ENCODE data around the gene LOXHD1. TPM values are rescaled to one million over a fixed set of nuclear protein-coding genes. Genes with fewer than 3 reads are reported as not detected.
A peak's percentile ranks its signal among the peaks of the same experiment; 100 is the strongest.

LOXHD1 gene
- total RNA-seq, 2 experiments from 2014 or later: 0.47 to 0.63 TPM

DNA sequence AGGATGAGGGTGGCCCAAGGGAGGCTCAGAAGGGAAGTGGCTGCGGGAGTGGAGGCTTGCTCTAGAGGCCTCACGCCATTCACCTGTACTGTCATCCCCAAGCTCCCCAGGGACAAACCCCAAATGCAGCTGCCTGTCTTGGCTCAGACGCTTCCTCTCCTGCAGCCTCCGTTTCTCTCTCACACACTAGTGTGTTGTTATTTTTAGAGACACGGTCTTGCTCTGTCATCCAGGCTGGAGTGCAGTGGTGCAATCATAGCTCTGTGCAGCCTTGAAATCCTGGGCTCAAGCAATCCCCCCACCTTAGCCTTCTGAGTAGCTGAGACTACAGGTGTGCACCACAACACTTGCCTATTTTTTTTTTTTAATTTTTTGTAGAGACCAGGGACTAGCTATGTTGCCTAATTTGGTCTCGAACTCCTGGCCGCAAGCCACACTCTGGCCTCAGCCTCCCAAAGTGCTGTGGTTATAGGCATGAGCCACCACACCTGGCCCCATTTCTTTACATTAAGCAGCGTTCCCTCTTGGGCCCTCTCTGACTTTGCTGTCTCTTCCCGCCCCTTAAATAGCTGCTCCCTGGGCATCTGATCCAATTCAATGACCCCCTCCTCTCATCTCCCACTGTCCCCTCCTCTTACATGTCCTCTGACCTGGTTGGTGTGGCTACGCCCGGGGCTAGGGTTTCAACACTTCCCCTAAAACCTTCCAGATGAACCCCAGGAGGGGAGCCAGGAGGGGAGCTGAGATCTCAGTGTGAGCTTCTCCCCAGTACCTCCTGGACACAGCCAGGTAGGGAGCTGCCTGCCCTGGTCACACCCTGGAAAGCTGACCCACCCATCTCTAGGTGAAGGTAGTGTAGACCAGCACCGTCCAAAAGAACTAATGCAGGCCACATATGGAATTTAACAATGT, 24.0 kb upstream of the LOXHD1 start:
- Mint-ChIP-seq H3K4me1 (ENCODE audit: low read depth) (no peaks in the 10 kb centered on the region), H3K4me3 (no peak overlapping the region), H3K36me3 (ENCODE audit: low read depth) (no peaks in the 10 kb centered on the region), H3K9me3 (ENCODE audit: insufficient read depth) (no peaks in the 10 kb centered on the region), H3K27me3 (ENCODE audit: low read depth) (peaks cover 2% of the 10 kb centered on the region), H3K27ac (no peak overlapping the region)
- ChIA-PET POLR2A (no interaction called here), CTCF (no interaction called here)
- ATAC-seq (no peak), DNase-seq (no peak)

DNA sequence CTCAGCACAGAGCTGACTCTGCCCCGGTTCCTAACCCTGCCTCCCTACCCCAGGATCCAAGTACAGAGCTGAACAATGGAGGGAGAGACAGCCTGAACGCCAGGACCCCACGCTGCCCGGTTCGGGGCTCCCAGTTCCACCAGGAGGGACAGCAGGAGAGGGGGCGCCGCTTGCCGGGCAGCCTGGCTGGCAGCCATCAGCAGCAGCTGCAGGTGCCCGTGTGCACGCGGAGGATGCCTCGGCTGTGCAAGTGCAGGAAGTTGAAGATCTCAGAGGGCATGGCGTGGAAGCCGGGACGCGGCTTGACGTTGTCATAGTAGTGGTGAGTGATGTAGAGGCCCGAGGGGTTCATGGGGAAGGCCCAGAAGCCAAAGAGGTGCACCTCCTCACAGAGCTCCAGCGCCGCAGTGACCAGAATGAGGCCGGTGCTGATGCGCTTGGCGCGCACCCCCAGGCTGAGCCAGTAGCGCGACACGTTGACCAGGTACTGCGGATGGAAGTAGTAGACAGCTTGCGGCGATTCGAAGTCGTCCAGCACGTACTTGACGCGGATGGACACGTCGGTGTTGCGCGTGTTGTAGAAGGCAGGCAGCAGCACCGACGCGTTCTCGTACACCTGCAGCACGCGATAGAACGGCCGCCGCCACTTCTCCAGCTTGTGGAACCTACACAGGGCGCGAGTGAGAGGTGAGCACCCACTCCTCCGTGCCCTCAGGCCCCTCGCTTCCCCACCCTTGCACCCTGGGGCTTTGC, 23.0 kb upstream of the LOXHD1 start:
- Mint-ChIP-seq H3K27me3 (ENCODE audit: low read depth) (peaks cover 7% of the 10 kb centered on the region), H3K27ac (no peak overlapping the region), H3K4me1 (ENCODE audit: low read depth) (no peaks in the 10 kb centered on the region), H3K36me3 (ENCODE audit: low read depth) (no peaks in the 10 kb centered on the region), H3K9me3 (ENCODE audit: insufficient read depth) (no peaks in the 10 kb centered on the region), H3K4me3 (no peak overlapping the region)
- CTCF ChIA-PET: interaction anchor here (1.2 kb wide), 1 partner anchor 22 kb away, joined by 4 read pairs; no protein-coding TSS in a partner anchor
- POLR2A ChIA-PET: no interaction called here
- ATAC-seq (no peak), DNase-seq (no peak)

DNA sequence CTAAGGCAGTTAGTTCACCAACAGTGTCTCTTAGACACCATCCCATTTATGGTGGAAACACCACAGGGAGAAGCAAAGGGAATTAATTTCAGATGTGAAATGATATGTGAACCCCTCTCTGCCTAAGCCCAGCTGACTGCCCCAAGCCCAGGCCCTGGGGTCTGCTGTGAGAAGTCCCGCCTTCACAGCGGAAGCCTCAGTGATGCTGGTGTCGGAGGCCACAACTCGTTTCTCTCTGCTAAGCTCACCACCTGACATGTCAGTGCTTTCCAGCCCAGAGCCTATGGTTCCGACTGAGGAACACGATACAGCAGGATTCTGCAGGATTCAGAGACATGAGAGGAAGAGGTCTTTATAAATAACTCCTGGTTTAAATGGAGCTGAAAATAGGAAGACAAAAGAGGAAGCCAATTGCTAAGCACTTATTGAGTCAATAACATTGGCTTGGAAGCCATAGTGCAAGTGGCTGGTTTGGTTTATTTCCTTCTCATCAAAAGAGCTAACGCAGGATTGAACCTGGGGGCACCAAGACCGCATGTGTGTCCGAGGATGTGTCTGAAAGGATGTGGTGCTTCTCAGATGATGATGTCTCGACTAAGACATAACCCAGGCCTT, 21.9 kb upstream of the LOXHD1 start:
- no peak overlapping the region for H3K4me3 Mint-ChIP-seq
- DNase-seq (no peak), ATAC-seq (no peak)
- H3K27ac Mint-ChIP-seq: no peak overlapping the region
- no peaks in the 10 kb centered on the region for H3K9me3 Mint-ChIP-seq (ENCODE audit: insufficient read depth)
- H3K36me3 Mint-ChIP-seq (ENCODE audit: low read depth): no peaks in the 10 kb centered on the region
- ChIA-PET CTCF (interaction anchor here (1.2 kb wide), 1 partner anchor 21 kb away, joined by 4 read pairs; no protein-coding TSS in a partner anchor), POLR2A (no interaction called here)
- H3K4me1 Mint-ChIP-seq (ENCODE audit: low read depth): no peaks in the 10 kb centered on the region
- peaks cover 18% of the 10 kb centered on the region for H3K27me3 Mint-ChIP-seq (ENCODE audit: low read depth)

DNA sequence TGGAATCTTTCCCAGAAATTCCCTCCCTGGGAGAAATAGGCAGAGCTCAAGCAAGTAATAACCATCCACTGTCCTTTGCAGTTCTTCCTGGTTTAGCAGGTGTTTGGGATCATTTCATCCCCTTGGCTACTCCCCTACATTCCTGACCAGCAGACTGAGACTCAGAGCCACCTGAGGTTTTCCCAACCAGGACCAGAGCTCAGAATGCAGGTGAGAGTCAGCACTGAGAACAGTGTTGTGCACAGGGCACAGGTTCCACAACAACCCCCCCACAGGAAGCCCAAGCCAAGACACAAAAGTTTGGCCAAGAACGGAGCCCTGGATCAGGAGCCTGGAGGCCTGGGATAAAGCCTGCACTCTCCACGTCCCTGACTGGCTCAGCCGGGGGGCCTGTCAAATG, 21.0 kb upstream of the LOXHD1 start:
- H3K36me3 Mint-ChIP-seq (ENCODE audit: low read depth): no peaks in the 10 kb centered on the region
- DNase-seq (no peak), ATAC-seq (no peak)
- no peak overlapping the region for H3K4me3 Mint-ChIP-seq
- H3K9me3 Mint-ChIP-seq (ENCODE audit: insufficient read depth): no peaks in the 10 kb centered on the region
- ChIA-PET CTCF (no interaction called here), POLR2A (interaction anchor here (0.6 kb wide), 1 partner anchor 33 kb away, joined by 3 read pairs; no protein-coding TSS in a partner anchor)
- peaks cover 17% of the 10 kb centered on the region for H3K27me3 Mint-ChIP-seq (ENCODE audit: low read depth)
- no peaks in the 10 kb centered on the region for H3K4me1 Mint-ChIP-seq (ENCODE audit: low read depth)
- H3K27ac Mint-ChIP-seq: no peak overlapping the region

DNA sequence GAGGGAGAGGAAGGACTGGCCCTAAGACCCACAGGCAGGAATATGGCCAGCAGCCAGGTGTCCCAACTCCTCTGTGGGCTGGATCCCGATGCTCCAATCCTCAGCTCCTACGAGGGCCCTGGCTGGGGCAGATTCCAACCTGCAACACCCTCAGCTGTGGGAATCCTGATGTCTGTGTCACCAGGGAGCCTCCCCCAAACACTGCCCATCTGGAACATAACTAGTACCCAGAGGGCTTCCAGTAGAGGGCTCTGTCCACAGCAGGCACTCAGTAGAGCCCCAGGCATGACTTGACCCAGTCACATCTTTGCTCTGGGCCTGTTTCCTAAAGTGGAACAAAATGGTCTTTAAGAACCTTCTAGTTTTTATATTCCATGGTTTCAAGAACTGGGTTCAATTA, 20.6 kb upstream of the LOXHD1 start:
- peaks cover 1% of the 10 kb centered on the region for H3K4me1 Mint-ChIP-seq (ENCODE audit: low read depth)
- H3K4me3 Mint-ChIP-seq: no peak overlapping the region
- ATAC-seq (no peak), DNase-seq (no peak)
- no peaks in the 10 kb centered on the region for H3K36me3 Mint-ChIP-seq (ENCODE audit: low read depth)
- no peak overlapping the region for H3K27ac Mint-ChIP-seq
- peaks cover 19% of the 10 kb centered on the region for H3K27me3 Mint-ChIP-seq (ENCODE audit: low read depth)
- POLR2A ChIA-PET: interaction anchor here (0.6 kb wide), 1 partner anchor 32 kb away, joined by 3 read pairs; no protein-coding TSS in a partner anchor
- CTCF ChIA-PET: no interaction called here
- no peaks in the 10 kb centered on the region for H3K9me3 Mint-ChIP-seq (ENCODE audit: insufficient read depth)

DNA sequence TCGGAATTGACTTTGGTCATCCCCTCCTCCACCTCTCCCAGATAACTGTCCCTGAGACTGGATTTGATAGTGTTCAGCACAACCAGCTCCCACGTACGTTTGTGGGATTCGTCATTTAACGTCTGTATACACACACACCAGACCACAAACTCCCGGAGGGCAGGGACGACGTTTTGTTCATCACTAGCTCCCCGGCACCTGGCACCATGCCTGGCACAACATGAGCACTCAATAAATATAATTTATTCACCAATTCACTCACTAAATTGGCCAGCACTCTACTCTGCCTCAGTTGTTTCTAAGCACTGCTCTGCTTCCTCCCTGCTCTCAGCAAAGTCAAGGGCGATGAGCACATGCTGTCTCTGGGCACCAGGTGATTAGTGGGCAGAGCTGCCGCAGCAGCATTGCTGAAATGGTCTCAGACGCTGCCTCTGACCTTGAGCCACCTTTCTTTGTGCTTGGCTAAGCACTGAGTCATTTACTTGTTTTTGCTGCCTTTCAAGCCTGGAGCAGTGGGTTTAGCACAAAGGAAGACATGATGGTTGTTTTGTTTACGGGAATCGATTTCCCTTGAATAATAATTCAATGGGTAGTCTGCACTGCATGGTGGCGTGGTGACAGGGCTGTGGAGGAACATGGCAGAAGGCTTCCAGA, 19.3 kb upstream of the LOXHD1 start:
- CTCF ChIA-PET: interaction anchor here (1.5 kb wide), 1 partner anchor 18 kb away, joined by 3 read pairs; no protein-coding TSS in a partner anchor
- Mint-ChIP-seq H3K27me3 (ENCODE audit: low read depth) (peaks cover 19% of the 10 kb centered on the region), H3K27ac (no peak overlapping the region), H3K9me3 (ENCODE audit: insufficient read depth) (no peaks in the 10 kb centered on the region), H3K4me1 (ENCODE audit: low read depth) (peaks cover 8% of the 10 kb centered on the region), H3K36me3 (ENCODE audit: low read depth) (no peaks in the 10 kb centered on the region), H3K4me3 (no peak overlapping the region)
- POLR2A ChIA-PET: no interaction called here
- no peak for ATAC-seq
- no peak for DNase-seq

DNA sequence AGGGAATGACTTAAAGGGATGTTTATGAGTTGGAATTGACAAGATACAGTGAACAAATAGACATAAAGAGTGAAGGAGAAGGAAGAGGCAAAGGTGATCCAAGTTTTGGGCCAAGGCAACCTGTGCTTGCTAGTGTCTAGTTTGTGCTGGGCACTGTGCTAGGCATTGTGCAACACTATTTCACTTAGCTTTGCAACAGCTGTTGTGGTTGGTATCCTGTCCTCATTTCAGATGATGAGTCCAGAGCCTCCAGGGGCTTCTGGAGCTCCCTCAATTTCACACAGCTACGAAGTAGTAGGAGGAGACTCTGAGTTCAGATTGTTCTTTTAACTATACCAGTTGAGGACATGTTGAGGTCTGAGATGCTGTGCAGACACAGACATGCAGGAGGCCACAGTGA, 18.1 kb upstream of the LOXHD1 start:
- no peaks in the 10 kb centered on the region for H3K9me3 Mint-ChIP-seq (ENCODE audit: insufficient read depth)
- no peak overlapping the region for H3K27ac Mint-ChIP-seq
- peaks cover 8% of the 10 kb centered on the region for H3K4me1 Mint-ChIP-seq (ENCODE audit: low read depth)

DNA sequence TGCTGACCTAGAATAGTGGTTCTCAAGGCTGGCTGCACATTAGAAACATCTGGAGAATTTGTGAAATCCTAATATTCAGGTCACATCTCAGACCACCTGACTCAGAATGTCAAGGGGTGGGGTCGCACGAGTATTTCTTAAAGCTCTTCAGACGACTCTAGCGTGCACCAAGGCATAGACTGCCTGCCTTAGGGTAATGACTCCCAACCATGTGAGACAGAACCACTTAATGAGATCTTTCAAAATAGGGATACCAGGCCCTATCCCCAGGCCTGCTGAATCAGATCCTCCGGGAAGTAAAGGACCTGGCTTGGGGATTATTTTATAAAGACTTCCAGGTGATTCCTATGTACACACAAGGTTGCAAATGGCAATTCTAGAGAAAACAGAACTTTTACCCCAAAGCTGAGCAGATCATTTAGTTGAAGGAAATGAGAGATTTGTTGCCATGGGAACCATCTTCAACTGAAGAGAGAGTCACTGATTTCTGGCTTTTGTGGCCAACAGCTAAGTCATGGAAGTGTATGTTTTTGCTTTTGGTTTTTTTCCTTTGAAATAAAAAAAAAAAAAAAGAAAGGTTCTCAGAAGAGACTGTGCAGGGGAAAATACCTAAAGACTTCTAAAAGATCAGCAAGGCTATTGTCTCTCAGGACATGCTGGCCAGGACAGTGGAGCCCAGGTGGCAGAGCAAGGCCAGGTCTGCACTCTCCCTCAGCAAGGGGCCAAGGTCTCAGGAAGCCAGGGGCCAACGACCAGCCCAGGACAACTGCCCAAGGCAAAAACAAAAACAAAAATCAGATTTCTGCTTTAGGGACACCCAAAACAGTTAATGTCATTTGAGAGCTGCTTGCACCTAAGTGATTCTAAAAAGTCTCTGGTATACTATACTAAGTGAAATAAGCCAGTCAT, 15.3 kb upstream of the LOXHD1 start:
- no peaks in the 10 kb centered on the region for H3K36me3 Mint-ChIP-seq (ENCODE audit: low read depth)
- H3K9me3 Mint-ChIP-seq (ENCODE audit: insufficient read depth): no peaks in the 10 kb centered on the region
- peaks cover 24% of the 10 kb centered on the region for H3K27me3 Mint-ChIP-seq (ENCODE audit: low read depth)
- peaks cover 8% of the 10 kb centered on the region for H3K4me1 Mint-ChIP-seq (ENCODE audit: low read depth)
- DNase-seq (no peak), ATAC-seq (peak; percentile 55)
- no peak overlapping the region for H3K4me3 Mint-ChIP-seq
- ChIA-PET CTCF (interaction anchor here (3.2 kb wide), 1 partner anchor 15 kb away, joined by 15 read pairs; the partner anchor contains the start of gene LOXHD1), POLR2A (no interaction called here)
- no peak overlapping the region for H3K27ac Mint-ChIP-seq

More for the DNA sequence above, 18.1 kb upstream of the LOXHD1 start:
- ATAC-seq (no peak), DNase-seq (no peak)
- CTCF ChIA-PET: interaction anchor here (1.5 kb wide), 1 partner anchor 17 kb away, joined by 3 read pairs; no protein-coding TSS in a partner anchor
- H3K4me3 Mint-ChIP-seq: no peak overlapping the region
- H3K36me3 Mint-ChIP-seq (ENCODE audit: low read depth): no peaks in the 10 kb centered on the region
- POLR2A ChIA-PET: no interaction called here
- peaks cover 19% of the 10 kb centered on the region for H3K27me3 Mint-ChIP-seq (ENCODE audit: low read depth)

DNA sequence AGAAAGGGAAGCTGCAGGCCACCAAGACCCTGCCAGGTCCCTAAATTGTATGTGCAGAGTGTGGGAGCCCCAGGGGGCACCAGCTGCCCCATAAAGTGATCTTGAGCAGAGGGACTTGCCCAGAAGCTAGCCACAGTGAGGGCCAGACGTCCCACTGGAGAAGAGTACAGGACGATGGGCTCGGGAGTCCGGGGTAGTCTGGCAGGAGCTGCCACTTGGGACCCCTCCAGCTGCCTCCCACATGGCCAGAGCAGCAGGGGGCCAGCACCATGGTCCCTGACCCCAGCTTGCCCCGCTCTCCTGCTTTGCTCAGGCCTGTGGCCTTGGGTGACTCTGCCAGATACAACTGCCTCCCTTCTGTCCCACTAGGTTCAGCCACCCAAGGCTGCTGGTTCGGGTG, 11.7 kb upstream of the LOXHD1 start:
- peaks cover 17% of the 10 kb centered on the region for H3K27me3 Mint-ChIP-seq (ENCODE audit: low read depth)
- no peaks in the 10 kb centered on the region for H3K36me3 Mint-ChIP-seq (ENCODE audit: low read depth)
- POLR2A ChIA-PET: no interaction called here

DNA sequence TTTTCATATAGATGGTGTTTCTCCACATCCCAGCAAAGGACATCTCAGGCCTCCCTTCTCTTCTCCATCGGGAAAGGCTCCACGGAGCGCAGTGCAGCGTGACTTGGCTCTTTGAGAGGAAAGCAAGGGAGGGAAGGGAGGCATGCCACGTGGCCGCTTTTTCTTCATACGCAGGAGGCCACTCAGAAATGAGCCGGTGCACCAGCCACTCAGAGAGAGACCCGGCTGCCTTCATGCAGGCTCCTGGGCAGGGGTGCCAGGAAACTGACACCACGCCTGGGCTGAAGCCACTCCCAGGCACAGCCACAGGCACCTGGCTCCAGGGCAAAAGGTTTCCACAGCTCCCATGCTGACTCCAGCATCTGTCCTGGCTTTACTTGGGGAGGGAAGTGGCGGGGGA, 11.1 kb upstream of the LOXHD1 start:
- Mint-ChIP-seq H3K27me3 (ENCODE audit: low read depth) (peaks cover 21% of the 10 kb centered on the region), H3K4me3 (no peak overlapping the region), H3K9me3 (ENCODE audit: insufficient read depth) (no peaks in the 10 kb centered on the region), H3K4me1 (ENCODE audit: low read depth) (peaks cover 8% of the 10 kb centered on the region), H3K27ac (no peak overlapping the region), H3K36me3 (ENCODE audit: low read depth) (no peaks in the 10 kb centered on the region)
- no peak for DNase-seq
- ATAC-seq: no peak
- POLR2A ChIA-PET: no interaction called here
- CTCF ChIA-PET: interaction anchor here (2.8 kb wide), 1 partner anchor 11 kb away, joined by 14 read pairs; the partner anchor contains the start of gene LOXHD1

More for the DNA sequence above, 11.7 kb upstream of the LOXHD1 start:
- ATAC-seq (no peak), DNase-seq (no peak)
- H3K27ac Mint-ChIP-seq: no peak overlapping the region
- CTCF ChIA-PET: interaction anchor here (2.8 kb wide), 1 partner anchor 11 kb away, joined by 14 read pairs; the partner anchor contains the start of gene LOXHD1
- peaks cover 8% of the 10 kb centered on the region for H3K4me1 Mint-ChIP-seq (ENCODE audit: low read depth)
- H3K4me3 Mint-ChIP-seq: no peak overlapping the region
- H3K9me3 Mint-ChIP-seq (ENCODE audit: insufficient read depth): no peaks in the 10 kb centered on the region
